HEK293 (cell line): ENCODE results near the gene SYNM.

Experiments
- ATF2 ChIP-seq: fragments of 450-650 bp; formaldehyde crosslinking; IDR thresholded peaks from 2 replicates; pipeline ENCODE4 v1.5.1; 2016; ENCODE audit warnings: missing biosample characterization, missing genetic modification characterization, low read depth
- CTCF ChIP-seq: fragments of 450-650 bp; formaldehyde crosslinking; IDR thresholded peaks from 2 replicates; pipeline ENCODE4 v1.5.1; 2016; ENCODE audit warnings: missing biosample characterization, missing genetic modification characterization
- GLI4 ChIP-seq: fragments of 450-650 bp; formaldehyde crosslinking; IDR thresholded peaks from 2 replicates; pipeline ENCODE4 v1.5.1; 2016; ENCODE audit warnings: missing biosample characterization, missing genetic modification characterization
- ZBTB20 ChIP-seq: fragments of 450-650 bp; formaldehyde crosslinking; IDR thresholded peaks from 2 replicates; pipeline ENCODE4 v1.5.1; 2016; ENCODE audit warnings: missing biosample characterization, missing genetic modification characterization
- ZNF121 ChIP-seq: fragments of 450-650 bp; formaldehyde crosslinking; IDR thresholded peaks from 2 replicates; pipeline ENCODE4 v1.5.1; 2016; ENCODE audit warnings: missing biosample characterization, missing genetic modification characterization
- ZNF184 ChIP-seq: fragments of 450-650 bp; IDR thresholded peaks from 2 replicates; pipeline ENCODE4 v1.5.1; 2018; ENCODE audit warnings: missing biosample characterization, mild to moderate bottlenecking, missing genetic modification characterization
- ZNF2 ChIP-seq: fragments of 450-650 bp; formaldehyde crosslinking; IDR thresholded peaks from 2 replicates; pipeline ENCODE4 v1.5.1; 2016; ENCODE audit warnings: missing biosample characterization, missing genetic modification characterization
- ZNF248 ChIP-seq: fragments of 450-650 bp; formaldehyde crosslinking; IDR thresholded peaks from 2 replicates; pipeline ENCODE4 v1.5.1; 2017; ENCODE audit warnings: missing biosample characterization, missing genetic modification characterization
- ZNF274 ChIP-seq, 2 experiments: fragments of 200-500 bp in 1 of 2; fragments of 450-650 bp in 1 of 2; sonication (Bioruptor generic) in 1 of 2; formaldehyde crosslinking in 1 of 2; IDR thresholded peaks; 2 replicates each; pipeline versions ENCODE4 v1.5.1 to v1.6.1; 2014 to 2016; ENCODE audit warnings: borderline replicate concordance in 1 of 2, inconsistent platforms in 1 of 2, low read length in 1 of 2, missing biosample characterization in 1 of 2, missing genetic modification characterization in 1 of 2
- ZNF302 ChIP-seq: fragments of 450-650 bp; formaldehyde crosslinking; IDR thresholded peaks from 2 replicates; pipeline ENCODE4 v1.5.1; 2016; ENCODE audit warnings: missing biosample characterization, missing genetic modification characterization, low read depth
- ZNF513 ChIP-seq: fragments of 450-650 bp; IDR thresholded peaks from 2 replicates; pipeline ENCODE4 v1.5.1; 2018; ENCODE audit warnings: missing biosample characterization, missing genetic modification characterization
- ZNF530 ChIP-seq: fragments of 450-650 bp; formaldehyde crosslinking; IDR thresholded peaks from 2 replicates; pipeline ENCODE4 v1.5.1; 2016; ENCODE audit warnings: low read depth, missing biosample characterization, missing genetic modification characterization
- ZNF704 ChIP-seq: fragments of 450-650 bp; formaldehyde crosslinking; IDR thresholded peaks from 2 replicates; pipeline ENCODE4 v1.5.1; 2016; ENCODE audit warnings: missing biosample characterization, missing genetic modification characterization

GRCh38 chr15:99124641-99125040 lies 19.8 kb downstream of the SYNM start:
- TF ChIP-seq ZNF513 (no peak), CTCF (tag by site-specific recombination) (no peak), ZBTB20 (tag by site-specific recombination) (no peak), ZNF274 (IDR thresholded peaks at IDR 0.05; ENCODE audit: low read length) (no peak), ZNF274 (tag by site-specific recombination; IDR thresholded peaks at IDR 0.05; ENCODE audit: borderline replicate concordance) (no peak), ZNF530 (tag by site-specific recombination) (no peak), ATF2 (tag by site-specific recombination) (no peak), ZNF184 (tag by site-specific recombination) (no peak), ZNF121 (tag by site-specific recombination) (no peak), ZNF704 (tag by site-specific recombination) (no peak), ZNF302 (tag by site-specific recombination) (no peak), ZNF248 (no peak), ZNF2 (tag by site-specific recombination) (no peak), GLI4 (no peak)
